Middle frontal gyrus (tissue), 1 donor: Measurements from ENCODE around the gene LYST.
"Not testable (repeated sequence)": the region's sequence is repeated elsewhere in the genome, so short reads cannot be mapped to it uniquely, and the experiment has no call there.

Experiments
- DNase-seq: peaks from one replicate; pipeline ENCODE4 v3.0.0-alpha.2; 2015; ENCODE audit warnings: low spot score; ENCODE audit errors: extremely low spot score

LYST gene

DNA sequence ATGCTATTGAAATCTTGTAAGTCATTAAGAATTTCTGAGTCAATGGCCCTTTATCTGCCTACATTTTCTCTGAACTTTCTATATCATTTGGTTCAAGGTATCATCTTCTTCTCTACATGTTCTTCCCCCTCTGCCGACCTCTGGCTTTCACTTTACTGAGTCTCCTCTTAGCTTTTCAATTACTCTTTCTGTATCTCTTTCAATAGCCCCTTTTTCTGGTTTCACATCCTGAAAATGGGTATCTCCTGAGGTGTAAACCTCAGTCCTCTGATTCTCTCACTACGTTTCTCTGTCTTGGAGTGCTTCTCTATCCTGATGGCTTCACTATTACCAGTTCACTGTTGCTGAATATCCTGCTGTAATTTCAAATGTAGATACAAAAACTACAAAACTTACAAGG, 98.9 kb downstream of the LYST start:
- no peak for DNase-seq

DNA sequence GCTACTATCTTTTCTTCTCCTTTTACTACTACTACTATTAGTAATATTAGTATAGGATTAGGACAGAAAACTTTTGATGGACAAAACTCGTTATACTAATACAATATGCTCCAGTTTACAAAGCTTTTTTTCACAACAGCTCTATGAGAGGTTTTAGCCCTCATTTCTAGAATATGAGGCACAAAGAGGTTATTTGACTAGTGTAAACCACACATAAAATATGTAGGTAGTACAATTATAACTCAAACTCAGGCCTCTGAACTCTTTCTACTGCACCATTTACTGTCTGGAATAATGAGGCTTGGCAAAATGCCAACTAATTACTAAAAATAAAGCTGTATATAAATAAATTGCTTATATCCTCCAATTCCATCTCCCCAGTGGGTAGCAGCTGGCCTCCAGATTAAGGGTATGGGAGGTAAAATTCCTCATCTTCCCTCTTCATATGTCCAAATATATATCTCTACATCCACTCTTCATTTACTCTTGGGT, 99.9 kb downstream of the LYST start:
- DNase-seq, result no peak

DNA sequence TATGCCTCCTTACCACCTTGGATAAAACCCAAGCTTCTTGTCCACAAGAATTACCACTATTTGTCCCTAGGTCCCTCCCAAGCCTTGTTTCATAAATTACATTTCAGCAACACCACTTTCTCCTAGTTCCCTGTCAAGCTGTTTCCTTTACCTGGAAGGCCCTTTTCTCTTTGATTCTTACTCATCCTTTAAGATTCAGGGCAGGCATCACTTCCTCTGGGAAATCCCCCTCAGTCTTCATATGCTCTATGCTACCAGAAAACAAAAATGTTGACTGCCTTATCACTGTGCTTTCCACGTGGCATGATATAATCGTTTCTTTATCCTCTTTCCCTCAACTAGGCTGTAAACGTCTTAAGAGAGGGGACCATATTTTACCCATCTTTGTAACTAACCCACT, 102.7 kb downstream of the LYST start:
- DNase-seq, result no peak

DNA sequence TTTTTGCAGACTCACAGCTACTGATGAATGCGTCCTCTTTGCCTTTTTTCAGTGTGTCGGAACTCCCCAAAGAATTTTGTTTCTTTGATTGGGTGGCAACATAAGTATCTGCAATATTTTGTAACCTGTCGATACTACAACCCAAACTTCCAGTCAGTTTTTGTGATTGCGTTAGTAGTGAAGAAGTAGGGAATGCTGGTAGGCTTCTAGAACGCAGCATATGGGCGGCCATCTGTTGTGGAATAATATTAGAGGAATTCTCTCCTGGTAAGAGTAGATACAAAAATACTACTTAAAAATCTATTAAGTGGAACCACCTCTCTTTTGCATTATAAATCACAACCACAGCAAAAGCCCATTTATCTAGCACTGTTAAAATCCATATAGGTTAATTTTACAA, 107.4 kb downstream of the LYST start:
- no peak for DNase-seq

DNA sequence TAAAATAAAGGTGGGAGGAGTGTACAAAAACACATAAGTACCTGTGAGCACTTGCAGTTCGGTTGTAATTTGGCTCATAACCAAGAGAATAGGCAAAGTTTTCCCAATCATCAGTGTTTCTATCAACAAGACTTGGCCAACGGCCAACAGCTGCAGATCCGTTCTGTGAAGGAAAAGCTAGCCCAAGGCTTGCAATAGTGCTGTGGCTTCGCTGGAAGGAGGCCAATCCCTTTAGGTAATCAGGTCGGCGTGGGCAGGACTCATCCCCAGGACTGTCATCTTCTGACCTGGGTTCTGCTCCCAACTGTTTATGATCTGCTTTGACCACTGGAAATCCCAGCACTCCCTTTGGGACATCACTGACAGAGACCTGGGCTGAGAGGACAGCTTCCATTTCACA, 107.8 kb downstream of the LYST start:
- DNase-seq, result no peak

DNA sequence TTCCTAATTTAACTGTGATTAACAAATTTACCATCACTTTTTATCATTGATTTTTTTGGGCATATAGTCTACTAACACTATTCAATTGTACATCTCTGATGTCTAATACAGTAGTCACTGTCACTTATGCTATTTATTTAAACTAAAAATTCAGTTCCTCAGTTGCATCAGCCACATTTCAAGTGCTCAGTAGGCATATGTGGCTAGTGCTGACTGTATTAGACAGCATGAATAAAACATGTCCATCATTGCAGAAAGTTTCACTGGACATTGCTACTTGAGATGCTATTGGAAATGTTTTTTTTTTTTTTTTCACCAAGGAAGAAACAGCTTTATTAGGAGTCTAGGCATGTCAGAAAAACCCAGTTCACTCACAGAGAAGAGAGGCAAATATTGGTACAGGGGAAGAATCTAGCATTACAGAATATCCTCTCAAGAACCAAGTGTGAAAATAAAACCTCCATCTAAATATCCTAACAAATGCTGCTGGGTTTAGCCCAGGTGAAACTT, 109.1 kb downstream of the LYST start:
- DNase-seq, result no peak

DNA sequence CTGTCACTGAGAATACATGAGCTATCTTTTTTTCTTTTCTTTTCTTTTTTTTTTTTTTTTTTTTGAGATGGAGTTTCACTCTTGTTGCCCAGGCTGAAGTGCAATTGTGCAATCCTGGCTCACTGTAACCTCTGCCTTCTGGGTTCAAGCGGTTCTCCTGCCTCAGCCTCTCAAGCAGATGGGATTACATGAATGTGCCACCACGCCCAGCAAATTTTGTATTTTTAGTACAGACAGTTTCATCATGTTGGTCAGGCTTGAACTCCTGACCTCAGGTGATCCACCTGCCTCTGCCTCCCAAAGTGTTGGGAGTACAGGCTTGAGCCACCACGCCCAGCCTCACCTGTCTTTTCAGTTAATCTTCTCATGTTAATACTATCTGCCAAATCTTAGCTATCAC, 112.5 kb downstream of the LYST start:
- not testable (repeated sequence) for DNase-seq

DNA sequence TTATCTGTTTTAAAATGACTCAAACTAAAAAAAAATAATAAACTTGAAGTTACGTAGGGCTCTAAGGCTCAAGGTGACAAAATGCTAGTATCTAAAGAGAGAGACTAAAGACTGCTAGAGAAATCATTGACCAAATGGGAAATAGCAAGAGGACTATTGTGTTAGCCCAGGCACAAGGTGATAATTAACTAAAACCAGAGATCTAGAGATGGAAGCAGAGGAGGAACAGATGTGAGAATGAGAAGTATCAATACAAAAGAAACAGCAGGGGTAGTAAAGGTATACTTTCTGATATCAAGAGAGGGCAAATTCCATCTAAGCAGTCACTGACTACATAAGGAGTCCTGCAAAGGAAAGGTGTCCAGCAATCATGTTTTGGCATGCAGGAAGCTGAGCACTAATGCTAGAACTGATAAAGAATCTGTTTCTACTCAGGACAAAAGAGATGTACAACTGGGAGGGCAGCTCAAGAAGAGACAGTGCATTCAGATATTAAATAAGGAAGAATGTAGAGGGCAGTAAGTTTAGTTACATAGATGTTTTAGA, 116.9 kb downstream of the LYST start:
- DNase-seq, result no peak

DNA sequence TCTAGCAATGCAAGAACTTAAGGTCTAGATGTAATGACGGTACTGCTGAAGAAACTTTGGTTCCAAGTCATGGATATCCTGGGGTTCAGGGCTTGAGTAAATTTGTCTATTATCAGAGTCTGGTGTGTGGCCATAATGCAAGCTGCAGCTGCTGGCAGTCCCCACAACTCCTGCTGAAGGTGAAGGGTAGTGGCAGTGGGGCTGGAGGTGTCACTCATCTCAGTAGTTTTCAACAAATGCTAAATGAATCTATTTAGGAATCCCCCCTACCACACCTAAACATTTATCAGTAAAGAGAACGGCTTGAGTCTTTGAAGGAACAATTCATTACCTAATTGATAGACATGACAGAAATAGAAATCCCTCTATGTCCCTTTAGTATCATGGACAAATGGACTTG, 118.0 kb downstream of the LYST start:
- DNase-seq, result no peak

DNA sequence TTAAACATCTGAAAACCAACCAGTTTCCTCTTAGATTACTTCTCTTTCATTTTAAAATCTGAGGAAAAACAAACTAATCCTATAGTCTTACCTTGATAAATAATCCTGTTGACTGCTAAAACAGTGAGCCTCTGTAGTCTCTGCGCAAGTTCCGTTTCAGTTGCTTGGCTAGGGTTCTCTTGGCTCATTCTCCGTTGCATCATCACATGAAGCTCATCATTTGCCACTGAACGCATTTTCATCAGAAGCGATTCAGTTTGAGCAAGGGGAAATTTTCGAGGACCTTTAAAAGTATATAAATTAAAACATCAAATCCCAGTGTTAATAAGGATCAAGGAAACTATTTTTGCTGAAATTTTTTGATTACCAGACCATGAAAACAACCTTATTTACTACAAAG, 120.5 kb downstream of the LYST start:
- no peak for DNase-seq

DNA sequence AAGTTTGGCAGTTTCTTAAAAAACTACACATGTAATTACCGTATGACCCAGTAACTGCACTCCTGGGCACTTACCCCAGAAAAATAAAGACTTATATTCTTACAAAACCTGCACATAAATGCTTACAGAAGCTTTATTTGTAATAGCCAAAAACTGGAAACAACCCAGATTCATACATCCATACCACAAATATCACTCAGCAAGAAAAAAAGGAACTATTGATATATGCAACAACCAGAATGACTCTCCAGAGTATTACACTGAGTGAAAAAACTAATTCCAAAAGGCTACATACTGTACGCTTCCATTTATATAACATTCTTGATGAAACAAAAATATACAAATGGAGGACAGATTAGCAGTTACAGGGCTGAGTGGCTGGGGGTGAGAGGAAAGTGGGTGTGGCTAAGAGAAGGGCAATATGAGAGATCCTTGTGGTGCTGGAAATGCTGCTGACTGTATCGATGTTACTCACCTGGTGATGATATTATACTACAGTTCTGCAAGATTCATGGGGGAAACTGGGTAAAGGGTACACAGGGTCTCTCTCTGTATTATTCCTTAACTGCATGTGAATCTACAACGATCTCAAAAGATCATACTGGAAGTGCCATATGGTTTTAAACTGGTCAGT, 121.1 kb downstream of the LYST start:
- no peak for DNase-seq

DNA sequence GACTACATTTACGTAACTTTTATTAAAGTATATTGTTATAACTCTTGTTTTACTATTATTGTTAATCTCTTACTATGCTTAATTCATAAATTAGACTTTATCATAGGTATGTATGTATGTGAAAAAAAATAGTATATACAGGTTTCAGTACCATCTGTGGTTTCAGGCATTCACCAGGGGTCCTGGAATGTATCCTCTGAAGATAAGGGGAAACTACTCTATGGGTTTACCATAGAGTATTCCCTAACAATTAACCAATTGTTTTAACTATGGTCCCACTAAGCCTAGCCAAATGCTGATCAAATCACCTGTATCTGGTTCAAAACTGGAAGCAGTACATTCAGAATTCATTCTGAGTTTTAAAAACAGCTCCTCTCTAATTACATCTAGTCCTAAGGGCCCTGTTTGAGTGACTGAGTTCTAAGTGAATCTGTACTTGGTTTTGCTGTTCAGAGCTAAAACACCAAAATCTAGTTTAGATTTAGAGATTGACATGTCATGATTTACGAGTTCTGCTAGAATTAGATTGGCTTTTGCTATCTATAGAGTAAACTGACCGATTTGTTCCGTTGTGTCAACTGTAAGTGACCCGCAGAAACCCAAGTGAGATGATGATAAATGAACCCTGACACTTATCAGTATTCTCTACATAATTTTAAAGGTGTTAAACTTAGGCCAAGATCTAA, 123.6 kb downstream of the LYST start:
- no peak for DNase-seq

DNA sequence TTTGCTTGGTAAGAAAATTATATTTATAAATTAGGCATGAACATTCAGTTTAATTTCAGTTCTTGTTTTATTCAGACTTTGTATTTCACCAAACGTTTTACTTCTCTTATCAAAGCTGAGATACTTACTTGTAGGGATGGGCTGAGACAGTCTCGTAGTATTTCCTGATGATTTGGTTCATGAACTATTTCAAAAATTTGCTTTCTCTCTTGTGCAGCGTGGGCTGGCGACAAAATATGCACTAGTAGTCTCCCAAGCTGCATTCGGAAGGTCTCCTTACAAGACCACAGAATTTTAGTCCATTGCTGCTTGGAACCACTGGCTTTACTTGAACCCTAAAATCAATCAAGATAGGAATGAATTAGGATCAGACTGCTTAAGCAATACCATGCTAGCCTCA, 125.4 kb downstream of the LYST start:
- no peak for DNase-seq

DNA sequence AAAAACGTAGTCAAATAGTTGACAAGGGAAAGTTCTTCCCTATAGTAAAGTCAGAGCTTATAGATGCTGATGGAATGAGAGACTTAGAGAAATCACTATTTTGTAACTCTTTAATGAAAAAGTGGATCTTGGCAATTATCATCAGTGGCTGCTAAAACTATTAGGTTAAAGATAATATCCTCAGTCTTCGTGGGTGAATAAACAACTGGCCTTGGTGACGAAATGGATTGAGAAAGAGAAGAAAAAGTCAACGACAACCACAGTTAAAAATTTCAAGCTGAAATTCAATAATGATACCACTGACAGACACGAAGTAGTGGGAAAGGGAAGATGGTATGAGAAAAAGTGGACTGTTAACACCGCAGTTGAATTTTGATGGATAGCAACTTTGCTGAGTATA, 127.1 kb downstream of the LYST start:
- no peak for DNase-seq

DNA sequence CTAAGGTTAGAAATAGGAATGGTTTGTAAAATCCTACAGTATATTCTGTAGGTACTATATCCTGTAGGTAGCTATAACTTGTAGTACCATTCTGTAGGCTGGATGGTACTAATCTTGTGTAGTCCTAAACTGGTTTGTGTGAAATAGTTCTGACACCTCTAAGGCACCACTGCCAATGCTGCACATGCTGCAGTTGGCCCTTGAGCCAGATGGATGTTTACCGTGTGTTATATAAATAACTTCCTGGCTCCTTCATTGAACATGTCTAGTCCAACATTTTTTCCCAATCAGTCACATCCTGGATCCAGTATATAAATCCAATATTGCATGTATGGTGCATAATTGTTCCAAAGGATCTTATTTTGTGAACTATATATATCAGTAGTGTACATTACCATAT, 127.6 kb downstream of the LYST start:
- no peak for DNase-seq

DNA sequence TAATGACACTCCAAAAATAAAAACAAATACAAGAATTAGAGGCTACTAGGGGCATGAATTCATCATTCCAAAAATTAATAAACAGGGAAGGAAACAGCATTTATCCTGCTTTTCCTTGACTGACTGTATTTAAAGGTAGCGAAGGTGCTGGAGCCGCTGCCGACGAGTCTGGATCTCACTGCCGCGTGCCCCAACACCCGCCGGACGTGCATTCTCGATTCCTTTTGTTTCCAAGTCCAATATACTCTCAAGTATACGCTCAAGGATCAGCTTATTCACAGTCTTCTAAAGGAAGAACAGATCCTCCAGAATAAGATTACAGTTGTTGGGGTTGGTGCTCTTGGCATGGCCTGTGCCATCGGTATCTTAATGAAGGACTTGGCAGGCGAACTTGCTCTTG, 129.0 kb downstream of the LYST start:
- DNase-seq, result no peak

DNA sequence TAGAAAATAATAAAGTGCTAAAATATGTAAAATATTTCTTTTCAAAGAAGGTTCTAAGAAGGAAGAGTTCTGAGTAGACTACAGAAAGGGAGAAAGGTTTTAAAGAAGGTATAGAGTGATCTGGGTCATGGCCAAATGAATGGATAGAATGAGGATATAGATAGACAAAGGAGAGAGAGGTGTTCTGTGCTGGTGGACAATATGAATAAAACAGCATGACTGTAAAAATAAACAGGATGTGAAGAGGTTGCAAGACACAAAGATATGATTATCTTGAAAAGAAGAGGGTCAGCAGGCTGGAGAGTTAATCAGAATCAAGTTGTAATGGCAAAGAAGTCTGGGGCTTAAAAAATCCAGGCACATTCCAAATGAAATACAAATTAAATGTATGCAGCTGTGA, 130.4 kb downstream of the LYST start:
- no peak for DNase-seq

DNA sequence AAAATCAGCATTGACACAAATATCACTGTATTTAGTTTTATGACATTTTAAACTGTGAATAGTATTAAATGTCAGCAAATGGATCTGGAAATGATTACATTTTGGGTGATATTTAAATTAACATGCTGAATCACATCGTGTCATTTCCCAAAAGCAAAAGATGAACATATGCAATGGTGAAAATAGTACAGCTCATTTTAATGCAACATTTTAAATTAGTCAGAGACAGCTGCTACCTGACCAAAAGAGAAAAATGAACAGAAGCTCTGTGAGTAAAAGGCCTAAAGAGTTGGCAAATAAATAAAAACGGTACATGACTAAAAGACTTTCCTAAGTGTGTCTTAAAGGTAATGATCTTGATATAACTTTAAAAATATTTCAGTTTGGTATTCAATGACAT, 131.1 kb downstream of the LYST start:
- DNase-seq, result peak; percentile 9

DNA sequence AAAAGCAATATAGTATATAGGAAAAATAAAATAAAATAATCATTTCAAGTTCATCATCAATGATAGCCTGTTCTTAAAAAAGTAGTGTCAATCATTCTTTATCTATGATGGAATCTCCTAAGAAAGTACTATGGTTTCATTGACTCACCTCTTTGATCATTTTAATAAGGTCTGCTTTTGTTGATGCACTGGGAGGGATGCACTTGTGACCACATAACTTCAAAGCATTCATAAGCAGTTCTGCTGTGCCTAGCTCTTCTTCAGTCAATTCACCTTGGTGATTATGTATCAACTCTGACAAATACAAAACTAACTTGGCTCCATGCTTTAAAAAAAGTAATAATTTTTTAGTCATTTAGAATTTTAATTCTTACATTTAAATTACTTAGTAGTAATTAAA, 132.4 kb downstream of the LYST start:
- no peak for DNase-seq

DNA sequence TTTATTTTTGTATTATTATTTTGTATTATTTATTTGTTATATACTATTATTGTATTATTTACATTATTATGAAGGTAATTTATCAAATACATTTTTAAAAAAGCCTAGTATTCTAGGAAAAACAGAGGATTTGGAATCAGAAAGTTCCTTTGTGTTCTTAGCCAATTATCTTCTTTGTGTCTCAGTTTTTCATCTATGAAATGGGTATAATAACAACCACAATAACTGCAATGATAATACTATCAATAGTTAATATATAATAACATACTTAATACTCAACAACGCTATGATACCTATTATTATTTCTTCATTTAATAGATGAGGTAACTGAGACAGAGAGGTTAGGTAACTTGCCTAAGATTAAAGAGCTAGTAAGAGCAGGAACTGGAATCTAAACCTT, 136.7 kb downstream of the LYST start:
- DNase-seq, result no peak

DNA sequence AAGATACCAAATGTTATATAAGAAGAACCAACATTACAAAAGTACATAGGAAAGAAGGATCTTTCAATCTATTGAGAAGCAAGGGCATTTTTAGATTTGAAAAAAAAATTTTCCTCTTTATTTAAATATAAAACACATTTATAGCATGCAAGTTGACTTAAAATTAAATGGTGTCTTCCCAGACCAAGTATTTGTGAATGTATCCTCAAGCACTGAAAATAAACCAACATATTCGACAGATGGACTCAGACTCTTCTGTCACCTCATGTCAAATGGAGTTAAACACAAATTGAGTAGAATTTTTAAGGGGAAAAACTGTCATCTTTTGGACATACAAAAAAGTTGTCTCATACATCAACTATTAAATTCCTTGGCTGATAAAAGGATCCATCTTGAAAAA, 140.1 kb downstream of the LYST start:
- no peak for DNase-seq

DNA sequence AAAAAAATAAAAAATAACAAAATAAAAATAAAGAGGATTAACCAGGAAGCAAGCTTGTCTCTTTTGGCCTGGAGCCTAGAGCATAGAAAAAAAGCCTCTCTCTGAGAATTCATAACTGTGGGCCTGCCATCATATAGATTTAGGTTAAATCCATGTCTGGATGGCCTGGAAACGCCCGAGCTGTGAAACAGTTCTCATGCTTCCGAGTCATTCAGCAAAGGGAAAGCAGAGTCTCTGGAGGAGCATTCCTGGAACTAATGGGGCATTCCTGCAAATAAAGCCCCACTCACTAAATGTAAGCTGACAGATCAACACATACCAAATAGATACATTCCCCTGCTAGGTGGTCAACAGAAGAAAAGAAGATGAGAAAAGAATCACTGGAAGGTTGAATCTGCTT, 141.3 kb downstream of the LYST start:
- no peak for DNase-seq

DNA sequence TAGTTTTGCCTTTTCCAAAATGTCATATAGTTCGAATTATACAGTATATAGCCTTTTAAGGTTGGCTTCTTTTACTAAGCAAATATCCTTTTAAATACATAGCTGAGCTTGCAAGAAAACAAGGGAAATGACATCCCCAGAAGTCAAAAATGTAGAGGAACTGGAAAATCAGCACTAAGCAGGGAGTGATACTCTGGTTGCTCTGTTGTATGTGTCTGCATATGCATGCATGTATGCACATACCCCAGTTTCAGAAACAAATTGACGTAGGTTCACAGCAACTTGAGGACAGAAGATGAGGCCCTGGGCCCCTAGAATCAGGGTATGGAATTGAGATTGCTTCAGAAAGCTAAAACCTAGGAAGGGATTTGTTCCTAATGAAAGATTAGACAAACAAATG, 142.0 kb downstream of the LYST start:
- no peak for DNase-seq
